ENCODE measurements around the gene PGF. TPM values are rescaled to one million over a fixed set of nuclear protein-coding genes. Genes with fewer than 3 reads are reported as not detected.

PGF gene
- total RNA-seq, 2 donors from 2014 or later: 5.0 to 7.6 TPM

GRCh38 chr14:74968811-74969210 lies 13.4 kb upstream of the PGF start:
- H3K4me1 ChIP-seq (ENCODE audit: control insufficient read depth, insufficient read depth, low read length): peaks cover 1% of the 10 kb centered on the region
- no peaks in the 10 kb centered on the region for H3K36me3 ChIP-seq (ENCODE audit: control insufficient read depth, insufficient read depth, low read length)
- no peak overlapping the region for H3K4me3 Mint-ChIP-seq
- H3K27ac ChIP-seq (ENCODE audit: low read depth, low read length): no peak overlapping the region
- no peaks in the 10 kb centered on the region for H3K4me1 Mint-ChIP-seq
- H3K27me3 ChIP-seq (ENCODE audit: control insufficient read depth, insufficient read depth, low read length, poor library complexity, severe bottlenecking): no peaks in the 10 kb centered on the region
- H3K4me3 ChIP-seq (ENCODE audit: low read length): no peak overlapping the region
- no peak for TF ChIP-seq CTCF (conservative IDR thresholded peaks at IDR 0.05)
- no peaks in the 10 kb centered on the region for H3K9me3 ChIP-seq (ENCODE audit: control insufficient read depth, low read length)
- WGBS, 2 experiments (ENCODE audit: insufficient coverage in 1 of 2, insufficient read length in 1 of 2): 77 to 92% methylated on average over 1 of the region's 1 CpG
- H3K27me3 Mint-ChIP-seq (ENCODE audit: insufficient read depth): no peaks in the 10 kb centered on the region
- H3K9me3 Mint-ChIP-seq: no peaks in the 10 kb centered on the region
- no peaks in the 10 kb centered on the region for H3K36me3 Mint-ChIP-seq (ENCODE audit: low read depth)
- no peak for DNase-seq
- no peak overlapping the region for H3K9ac ChIP-seq (ENCODE audit: extremely low read depth, low read length, poor library complexity, severe bottlenecking)
- no peak overlapping the region for H3K27ac Mint-ChIP-seq

GRCh38 chr14:74965486-74966153 lies 10.2 kb upstream of the PGF start:
- no peak for DNase-seq
- no peak overlapping the region for H3K27ac Mint-ChIP-seq
- Histone ChIP-seq H3K4me3 (ENCODE audit: low read length) (no peak overlapping the region), H3K4me1 (ENCODE audit: control insufficient read depth, insufficient read depth, low read length) (no peaks in the 10 kb centered on the region), H3K9me3 (ENCODE audit: control insufficient read depth, low read length) (no peaks in the 10 kb centered on the region), H3K36me3 (ENCODE audit: control insufficient read depth, insufficient read depth, low read length) (no peaks in the 10 kb centered on the region), H3K27me3 (ENCODE audit: control insufficient read depth, insufficient read depth, low read length, poor library complexity, severe bottlenecking) (no peaks in the 10 kb centered on the region), H3K27ac (ENCODE audit: low read depth, low read length) (no peak overlapping the region), H3K9ac (ENCODE audit: extremely low read depth, low read length, poor library complexity, severe bottlenecking) (no peak overlapping the region)
- peaks cover 3% of the 10 kb centered on the region for H3K27me3 Mint-ChIP-seq (ENCODE audit: insufficient read depth)
- H3K9me3 Mint-ChIP-seq: no peaks in the 10 kb centered on the region
- no peak for TF ChIP-seq CTCF (conservative IDR thresholded peaks at IDR 0.05)
- WGBS, 2 experiments (ENCODE audit: insufficient coverage in 1 of 2, insufficient read length in 1 of 2): 88 to 93% methylated on average over 2 to 5 of the region's 5 CpGs
- H3K4me3 Mint-ChIP-seq: no peak overlapping the region
- H3K4me1 Mint-ChIP-seq: no peaks in the 10 kb centered on the region
- H3K36me3 Mint-ChIP-seq (ENCODE audit: low read depth): no peaks in the 10 kb centered on the region

- Mint-ChIP-seq H3K27me3 (ENCODE audit: insufficient read depth) (peaks cover 3% of the 10 kb centered on the region), H3K4me1 (no peaks in the 10 kb centered on the region), H3K9me3 (no peaks in the 10 kb centered on the region), H3K4me3 (no peak overlapping the region), H3K27ac (no peak overlapping the region), H3K36me3 (ENCODE audit: low read depth) (no peaks in the 10 kb centered on the region)
- H3K36me3 ChIP-seq (ENCODE audit: control insufficient read depth, insufficient read depth, low read length): no peaks in the 10 kb centered on the region
- 90 to 93% methylated on average over 3 to 4 of the region's 4 CpGs for WGBS, 2 experiments (ENCODE audit: insufficient coverage in 1 of 2, insufficient read length in 1 of 2)
- DNase-seq: no peak
- no peak overlapping the region for H3K4me3 ChIP-seq (ENCODE audit: low read length)
- no peak overlapping the region for H3K27ac ChIP-seq (ENCODE audit: low read depth, low read length)
- H3K9ac ChIP-seq (ENCODE audit: extremely low read depth, low read length, poor library complexity, severe bottlenecking): no peak overlapping the region
- no peaks in the 10 kb centered on the region for H3K4me1 ChIP-seq (ENCODE audit: control insufficient read depth, insufficient read depth, low read length)
- TF ChIP-seq CTCF (conservative IDR thresholded peaks at IDR 0.05): no peak
- no peaks in the 10 kb centered on the region for H3K27me3 ChIP-seq (ENCODE audit: control insufficient read depth, insufficient read depth, low read length, poor library complexity, severe bottlenecking)
- H3K9me3 ChIP-seq (ENCODE audit: control insufficient read depth, low read length): no peaks in the 10 kb centered on the region
Observed at GRCh38 chr14:74964787-74965485, 9.5 kb upstream of the PGF start.

Measured in endodermal cell (in vitro differentiated cells).